DMS153 (cell line): ENCODE measurements around the gene PTCH1.

ENCODE experiments used
- DNase-seq: peaks from one replicate; lab custom pipeline; 2025; lab: John Stamatoyannopoulos, UW

The PTCH1 gene

DNA sequence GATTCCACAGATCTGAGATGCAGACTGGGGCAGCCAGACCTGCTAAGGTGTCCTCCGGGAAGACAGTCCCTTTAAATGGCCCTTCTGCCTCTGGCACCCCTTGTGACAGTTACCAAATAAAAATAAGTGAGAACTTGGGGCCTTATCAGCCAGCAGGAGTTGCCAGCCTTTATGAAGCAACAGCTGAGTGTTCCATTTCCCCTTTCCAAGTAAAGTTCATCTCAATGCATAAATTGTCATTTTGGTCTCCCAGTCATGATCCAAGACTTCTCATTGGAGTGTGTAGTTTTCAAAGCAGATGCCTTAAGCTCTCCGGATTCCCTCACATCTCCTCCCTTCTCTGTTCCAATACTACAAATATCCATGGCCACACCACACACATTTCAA is 4.1 kb downstream of the PTCH1 start:
- no peak for DNase-seq

DNA sequence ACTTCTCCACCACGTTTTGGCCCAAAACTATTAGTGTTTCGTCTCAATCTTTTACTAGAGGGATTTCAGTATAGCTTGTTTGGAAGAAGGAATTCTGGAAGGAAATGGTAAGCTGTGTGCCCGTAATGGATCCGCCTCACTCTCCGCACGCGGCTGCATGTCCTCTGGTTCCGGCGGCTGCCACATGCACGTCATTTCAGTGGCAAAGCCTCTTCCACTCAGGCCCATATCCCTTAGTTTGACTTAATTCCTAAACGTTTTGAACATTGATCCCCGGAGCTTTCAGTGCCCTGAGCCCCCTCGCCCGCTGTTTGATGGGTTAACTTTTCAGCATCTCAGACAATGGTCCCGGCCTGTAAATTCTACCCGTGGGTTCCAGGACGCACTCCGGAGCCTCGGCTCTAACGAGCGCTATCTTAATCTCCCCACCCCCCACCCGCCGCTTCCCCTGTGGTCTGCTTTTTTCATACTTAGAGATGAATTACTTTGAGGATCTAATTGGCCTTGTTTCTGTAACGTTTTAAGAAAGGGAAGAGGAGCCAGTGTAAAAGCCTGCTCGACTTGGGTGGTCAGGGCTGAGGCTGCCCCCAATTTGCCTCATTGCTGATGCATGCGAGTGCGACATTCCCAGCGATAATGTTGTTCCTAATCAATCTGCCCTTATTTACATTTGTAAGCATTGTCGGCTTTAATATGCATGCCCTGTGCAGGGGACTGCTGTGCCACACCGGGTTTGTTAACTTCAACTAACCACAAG is 4.6 kb downstream of the PTCH1 start:
- DNase-seq, result no peak

DNA sequence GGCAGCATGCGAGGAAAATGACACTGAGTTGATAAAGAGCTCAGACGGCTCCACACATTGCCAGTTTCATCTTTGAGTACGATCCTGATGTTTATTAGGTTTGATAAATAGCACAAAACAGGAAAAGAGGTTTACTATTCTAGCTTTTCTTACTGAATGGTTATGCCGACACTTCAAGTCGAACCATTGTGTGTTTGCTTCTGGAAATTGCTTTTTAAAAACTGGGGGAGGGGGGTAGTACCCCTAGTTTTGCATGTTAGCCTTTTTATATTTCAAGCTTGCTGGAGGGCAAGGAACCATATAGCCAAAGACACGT is 5.2 kb downstream of the PTCH1 start:
- DNase-seq, result no peak

DNA sequence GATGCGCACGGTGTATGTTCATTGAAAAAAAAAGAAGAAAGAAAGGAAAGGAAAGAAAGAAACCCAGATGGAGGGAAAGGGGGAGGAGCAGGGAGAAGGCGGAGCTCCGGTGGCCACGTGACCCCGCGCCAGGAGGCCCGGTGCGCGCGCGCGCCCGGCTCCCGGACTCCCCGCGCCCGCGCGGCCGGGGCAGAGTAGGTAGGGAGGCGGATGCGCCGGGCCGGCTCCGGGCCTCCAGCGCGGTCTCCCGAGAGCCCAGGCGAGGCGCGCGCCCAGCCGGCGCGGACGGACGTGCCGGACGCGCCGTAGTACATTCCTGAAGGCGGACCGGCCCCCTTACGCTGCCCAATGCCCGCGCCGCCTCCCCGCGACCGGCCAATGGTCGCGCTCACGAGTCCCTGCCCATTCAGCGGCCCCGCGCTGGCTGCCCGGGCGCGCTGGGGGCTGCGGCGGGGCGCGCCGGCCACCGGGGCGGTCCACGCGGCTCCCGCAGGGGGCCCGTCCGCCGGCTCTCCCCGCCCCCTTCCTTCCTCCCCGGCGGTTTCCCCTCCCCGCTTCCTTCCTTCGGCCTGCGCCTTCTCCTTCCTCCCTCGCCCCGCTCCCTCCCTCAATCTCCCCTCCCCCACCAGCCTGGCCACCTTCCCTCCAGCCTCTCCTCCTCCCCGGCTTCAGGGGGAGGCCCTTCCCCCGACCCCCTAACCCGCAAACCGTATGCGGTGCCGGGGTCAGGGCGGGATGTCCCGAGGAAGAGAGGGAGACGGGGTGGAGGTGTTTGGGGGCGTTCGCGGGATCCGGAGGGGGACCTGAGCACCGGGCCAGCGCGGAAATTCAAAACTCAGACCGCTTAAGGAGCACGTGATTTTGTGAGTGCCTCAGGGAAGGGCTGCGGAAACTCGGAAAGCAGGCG is 5.8 kb downstream of the PTCH1 start:
- peak; percentile 92 for DNase-seq

DNA sequence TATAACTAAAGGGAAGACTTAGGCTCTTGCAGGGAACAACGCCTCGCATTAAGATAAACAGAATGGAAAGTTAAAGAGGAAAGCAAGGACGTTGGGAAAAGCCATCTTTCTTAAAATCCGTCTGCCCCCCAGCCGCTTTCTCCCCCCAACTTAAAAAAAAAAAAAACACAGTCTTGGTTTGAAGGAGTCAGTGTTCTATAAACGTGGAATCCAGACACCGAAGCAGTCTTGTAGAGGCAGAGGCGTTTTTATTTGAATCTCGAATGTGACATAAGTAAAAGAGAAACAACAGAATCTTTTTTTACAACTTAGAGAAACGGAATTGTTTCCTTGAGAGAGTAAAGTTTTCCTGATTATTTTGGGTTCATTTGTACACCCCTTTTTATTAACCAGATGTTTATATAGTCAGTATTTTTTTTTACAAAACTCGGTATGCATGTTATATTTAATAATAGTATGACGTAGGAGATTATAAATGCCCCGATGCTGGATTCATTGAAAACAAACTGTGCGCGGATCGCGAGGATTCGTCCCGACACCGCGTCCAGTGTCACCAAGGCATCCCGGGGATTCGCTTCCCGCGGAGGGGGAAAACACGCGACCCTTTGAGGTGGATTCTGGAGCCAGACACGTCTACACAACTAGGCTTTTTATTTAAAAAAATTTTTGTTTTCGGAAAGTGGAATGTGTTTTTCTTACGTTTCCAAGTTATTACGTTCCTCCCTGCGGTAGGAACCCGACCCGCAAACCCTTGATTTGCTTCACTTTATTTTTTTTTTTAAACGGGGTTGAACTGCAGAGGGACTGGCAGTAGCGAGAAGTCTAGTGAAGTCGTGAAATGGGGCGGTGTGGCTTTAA is 6.7 kb downstream of the PTCH1 start:
- no peak for DNase-seq

DNA sequence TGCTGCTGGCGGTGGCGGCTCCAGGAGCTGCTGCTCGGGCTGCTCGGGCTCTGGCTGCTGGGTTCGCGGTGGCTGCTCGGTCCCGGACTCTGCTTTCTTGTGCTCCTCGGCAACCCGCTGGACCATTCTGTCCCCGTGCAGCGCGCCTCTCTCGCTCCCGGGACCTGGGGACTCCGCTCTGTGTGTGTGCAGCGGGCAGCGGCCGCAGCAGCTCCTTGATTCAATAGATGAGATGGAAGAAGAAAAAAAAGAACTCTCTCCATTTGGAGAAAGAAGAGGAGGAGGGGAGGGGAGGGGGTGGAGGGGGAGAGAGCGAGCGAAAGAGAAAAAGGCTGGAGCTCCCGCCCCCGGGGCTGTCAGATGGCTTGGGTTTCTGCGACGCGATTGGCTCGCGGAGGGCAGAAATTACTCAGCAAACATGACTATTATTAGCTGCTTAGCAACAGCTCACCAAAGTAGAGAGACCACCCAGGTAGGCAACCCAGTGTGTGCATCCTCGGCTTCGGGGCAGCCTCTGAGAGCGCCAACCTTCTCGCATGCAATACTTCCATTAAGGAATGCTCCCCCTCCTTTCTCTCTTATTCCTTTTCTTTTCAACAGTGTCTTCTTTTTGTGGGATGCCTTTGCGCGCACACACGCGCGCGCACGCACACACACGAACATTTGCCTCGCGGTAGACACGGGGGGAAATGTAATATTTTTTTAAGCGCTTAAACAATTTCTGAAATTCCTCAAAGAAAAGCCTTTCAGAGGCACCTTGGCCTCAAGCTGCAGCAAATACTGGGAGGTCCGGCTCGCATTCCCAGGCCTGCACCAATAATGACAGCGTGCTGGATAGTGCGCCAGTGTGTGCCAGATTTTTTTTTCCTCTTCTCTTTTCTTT is 7.6 kb downstream of the PTCH1 start:
- peak; percentile 76 for DNase-seq

DNA sequence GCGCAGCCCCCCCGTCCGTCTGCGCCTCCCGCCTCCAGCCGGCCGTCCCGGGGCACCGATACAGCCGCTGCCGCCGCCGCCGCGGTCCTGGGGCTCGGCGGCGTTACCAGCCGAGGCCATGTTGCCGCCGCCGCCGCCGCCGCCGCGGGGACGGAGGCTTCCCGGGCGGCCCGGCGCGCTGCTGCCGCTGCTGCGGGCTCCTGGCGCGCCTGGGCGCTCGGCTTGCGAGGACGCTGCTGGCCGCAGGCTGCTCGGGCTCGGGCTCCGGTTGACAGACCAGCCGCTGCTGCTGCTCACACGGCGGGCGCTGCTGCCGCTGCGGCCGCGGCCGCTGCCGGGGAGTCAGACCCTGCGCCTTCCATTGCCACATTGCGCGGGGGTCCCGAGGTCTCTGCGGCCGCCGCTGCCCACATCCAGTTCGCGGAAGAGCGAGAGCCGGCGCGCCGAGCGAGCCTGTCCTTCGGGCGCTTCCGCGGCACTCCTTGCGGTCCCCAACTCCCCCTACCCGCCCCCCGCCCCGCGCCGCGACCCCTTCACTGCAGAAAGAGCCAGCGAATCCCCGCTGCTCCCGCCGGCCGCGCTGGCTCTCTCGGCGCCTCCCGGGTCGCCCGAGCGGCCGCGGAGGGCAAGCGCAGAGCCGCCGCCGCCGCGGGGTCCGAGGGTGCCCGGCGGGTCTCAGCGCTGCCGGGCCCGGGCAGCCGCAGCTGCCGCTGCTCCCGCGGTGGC is 8.4 kb downstream of the PTCH1 start:
- no peak for DNase-seq

DNA sequence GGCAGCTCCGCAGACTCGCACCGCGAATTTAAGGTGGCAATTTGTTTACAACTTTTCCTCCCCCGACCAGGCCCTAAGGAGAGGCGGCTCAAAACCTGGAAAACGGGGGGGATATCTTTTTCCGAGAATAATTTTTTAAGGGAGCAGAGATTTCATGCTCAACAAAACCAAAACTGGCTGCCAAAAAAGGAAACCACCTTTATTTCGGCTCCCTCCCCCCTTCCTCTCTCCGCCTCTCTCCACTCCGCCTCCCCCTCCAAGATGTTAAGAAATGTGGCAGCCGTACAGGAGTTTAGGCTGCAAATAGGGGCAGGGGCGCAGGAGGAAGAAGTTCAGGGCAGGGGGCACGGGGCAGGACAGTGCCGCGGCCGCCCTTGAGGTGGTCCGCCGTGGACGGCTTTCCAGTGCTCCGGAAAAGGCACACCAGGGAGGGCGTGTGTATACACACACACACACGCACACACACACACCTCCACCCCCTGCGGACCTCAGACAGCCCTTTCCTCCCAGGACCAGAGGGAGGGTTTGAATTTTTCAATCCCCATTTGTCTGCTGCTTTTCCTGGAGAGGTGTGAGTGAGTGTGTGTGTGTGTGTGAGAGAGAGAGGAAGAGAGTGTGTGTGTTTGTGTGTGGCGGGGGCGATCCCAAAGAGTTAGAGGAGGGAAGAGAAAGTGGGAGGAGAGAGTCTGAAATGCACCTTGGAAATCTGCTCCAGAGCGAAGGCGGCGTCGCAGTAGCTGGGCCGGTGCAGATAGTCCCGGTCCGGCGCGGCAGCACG is 9.1 kb downstream of the PTCH1 start:
- no peak for DNase-seq

DNA sequence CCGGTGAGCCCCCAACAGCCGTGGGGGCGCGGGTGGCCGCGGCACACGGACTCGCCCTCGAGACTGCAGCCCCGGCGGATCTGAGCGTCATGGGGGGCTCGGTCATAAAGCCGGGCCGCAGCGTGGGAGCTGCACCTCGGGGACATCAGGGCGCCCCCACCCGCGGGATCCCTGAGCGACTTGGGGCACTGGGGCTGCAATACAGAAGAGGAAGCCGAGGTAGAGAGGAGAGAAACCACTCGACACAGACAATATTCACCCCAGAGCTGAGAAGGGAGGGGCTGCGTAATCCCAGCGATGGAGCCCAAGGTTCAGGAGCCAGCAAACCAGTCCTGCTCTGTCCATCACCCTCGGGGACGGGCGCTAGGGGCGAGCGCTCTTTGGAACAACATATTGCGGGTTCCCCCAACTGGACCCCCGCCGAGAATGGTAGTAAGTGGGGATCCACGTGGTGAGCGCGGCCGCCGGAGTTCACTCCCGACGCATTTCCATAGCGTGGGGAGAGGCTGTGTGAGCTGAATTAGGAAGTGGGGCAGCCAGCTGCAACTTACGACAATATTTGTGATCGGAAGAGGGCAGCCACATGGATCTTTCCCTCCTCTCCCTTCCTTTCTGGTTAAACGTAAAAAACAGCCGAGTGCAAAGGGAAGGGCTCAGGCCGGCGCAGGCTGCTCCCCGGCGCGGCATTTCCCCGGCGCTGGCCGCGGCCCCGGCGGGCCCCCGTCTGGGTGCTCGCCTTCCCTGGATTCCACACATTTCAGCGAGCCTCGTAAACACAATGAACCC is 9.9 kb downstream of the PTCH1 start:
- DNase-seq, result no peak

DNA sequence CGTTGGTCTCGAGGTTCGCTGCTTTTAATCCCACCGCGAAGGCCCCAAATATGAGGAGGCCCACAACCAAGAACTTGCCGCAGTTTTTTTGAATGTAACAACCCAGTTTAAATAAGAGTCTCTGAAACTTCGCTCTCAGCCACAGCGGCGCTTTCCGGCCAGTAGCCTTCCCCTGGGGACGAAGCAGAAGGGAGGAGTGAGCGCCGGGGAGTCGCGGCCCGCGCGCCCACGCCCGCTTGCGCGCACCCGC is 10.4 kb downstream of the PTCH1 start:
- DNase-seq, result no peak

DNA sequence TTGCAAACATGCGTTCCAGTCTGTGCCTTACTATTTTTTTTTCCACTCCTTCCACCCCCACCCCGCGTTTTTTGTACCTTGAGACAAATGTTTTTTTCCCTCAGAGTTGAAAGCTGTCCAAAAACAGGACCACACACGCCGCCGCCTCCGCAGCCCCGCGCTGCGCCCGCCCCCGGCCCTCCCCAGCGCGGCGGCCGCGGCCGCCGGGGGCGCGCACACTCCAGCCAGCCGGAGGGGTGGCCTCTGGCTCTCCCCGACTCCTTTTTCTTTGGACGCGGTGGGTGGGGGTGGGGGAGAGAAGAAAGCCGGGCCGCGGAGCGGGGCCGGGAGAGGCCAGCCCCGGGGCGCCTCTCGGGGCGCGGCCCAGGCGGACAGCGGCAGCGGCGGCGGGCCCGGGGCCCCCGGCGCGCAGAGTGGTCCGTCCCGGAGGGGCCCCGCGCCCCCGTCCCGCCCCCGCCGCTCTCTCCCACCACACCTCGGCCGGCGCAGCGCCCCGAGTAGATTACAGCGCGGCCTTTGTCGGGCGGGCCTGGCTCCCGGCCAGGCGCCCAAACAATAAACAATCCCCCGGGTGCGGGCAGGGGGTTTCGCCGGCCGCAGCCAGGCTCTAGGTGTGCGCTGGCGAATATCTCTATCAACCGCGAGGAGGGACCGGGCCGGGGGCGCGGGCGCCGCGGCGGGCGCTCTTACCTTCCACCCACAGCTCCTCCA is 10.9 kb downstream of the PTCH1 start:
- DNase-seq, result no peak

DNA sequence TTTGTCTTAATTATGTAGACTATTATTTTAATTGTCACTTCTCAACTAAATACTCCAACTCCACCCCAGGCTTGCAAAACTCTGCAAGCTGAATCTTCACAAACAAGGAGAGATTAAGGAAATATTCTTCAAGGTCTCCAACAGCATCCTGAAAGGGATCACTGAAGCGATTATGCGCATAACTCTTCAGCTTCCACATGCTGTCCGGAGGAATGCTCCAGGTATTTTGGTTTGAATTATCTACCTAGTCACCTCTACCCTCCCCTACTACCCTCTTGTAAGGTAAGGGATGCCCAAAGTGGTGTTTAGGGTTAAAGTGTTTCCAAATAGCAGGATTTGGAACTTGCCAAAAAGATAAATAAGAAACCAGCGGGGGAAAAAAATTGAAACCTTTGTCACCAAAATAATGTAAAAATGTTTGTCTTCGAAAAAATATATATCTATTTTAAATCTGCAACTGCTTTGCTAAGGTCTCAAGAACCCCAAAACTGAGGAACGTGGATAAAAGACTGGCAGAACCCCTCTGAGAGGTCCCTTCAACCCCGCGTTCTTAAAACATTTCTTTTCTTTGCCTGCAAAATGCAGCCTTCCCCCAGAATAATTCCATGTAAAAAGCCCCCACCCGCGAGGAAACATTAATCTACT is 11.6 kb downstream of the PTCH1 start:
- no peak for DNase-seq

DNA sequence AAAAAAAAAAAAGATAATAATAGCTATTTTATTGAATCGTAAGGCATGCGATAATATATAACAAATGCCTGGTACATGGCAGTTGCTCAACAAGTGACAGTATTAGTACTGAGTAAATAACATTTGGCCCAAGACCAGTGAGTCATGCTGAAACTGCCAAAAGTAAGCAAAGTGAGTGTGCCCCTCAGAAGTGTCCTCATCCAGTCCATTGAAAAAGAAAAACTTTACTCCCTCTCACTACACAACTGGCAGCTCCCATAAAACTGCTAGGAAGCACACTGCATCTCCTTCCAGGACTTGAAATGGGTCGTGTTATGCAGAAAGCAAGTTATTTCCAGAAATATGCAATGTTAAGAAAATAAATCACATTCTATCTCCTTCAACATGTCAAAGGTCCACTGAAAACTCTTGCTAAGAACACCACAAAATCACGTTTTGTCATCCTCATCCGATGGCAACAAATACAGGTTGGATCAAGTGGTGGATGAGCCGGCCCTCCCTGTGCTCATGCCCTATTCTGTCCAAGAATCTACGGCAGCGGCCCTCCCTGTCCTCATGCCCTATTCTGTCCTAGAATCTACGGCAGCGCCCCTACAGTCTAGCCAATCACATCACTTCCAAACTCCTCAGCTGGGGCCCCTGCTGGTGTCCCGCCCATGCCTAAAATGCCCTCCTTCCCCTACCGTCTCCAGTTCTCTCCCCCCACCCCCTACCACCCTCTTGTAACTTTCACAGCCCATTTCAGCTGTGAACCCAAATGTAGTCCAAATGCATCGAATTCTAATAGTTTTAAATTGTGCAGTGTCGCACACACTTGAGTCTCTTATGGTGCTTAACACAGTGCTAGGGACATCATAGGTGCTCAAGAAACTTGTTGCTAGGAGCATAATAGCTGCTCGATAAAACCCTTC is 12.5 kb downstream of the PTCH1 start:
- no peak for DNase-seq

DNA sequence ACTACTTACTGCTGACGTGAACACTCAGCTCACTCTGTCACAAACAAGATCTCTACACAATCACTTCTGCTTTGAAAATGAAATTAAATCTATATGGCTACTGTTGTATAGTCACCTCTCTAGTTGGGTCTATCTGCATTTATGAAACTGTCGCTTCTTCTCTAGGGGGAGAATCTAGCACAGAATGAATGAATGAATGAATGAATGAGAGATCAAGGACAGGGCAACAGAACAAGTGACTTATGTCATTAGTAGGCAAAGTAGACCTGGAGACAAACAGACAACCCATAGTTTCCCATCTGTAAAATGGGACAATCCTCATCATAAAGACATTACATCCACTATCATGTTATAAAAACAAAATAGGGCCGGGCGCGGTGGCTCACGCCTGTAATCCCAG is 13.4 kb downstream of the PTCH1 start:
- DNase-seq, result no peak

DNA sequence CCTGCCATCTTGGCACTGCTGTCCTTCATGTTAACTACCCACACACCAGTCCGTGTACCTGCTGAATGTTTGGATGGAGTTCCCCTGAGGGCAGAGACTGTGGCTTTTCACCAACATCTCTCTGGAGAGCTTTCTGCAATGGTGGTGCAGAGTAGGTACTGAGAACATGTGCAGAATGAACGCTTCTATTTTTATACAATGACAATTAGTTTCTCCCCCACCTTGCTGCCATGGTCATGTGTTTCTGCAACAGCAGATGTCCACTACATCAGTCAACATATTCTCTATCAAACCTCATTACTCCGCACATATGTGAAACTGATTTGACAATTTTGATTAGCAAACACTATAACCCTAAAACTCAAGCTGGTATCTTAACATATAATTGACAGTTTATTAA is 14.5 kb downstream of the PTCH1 start:
- DNase-seq, result no peak

DNA sequence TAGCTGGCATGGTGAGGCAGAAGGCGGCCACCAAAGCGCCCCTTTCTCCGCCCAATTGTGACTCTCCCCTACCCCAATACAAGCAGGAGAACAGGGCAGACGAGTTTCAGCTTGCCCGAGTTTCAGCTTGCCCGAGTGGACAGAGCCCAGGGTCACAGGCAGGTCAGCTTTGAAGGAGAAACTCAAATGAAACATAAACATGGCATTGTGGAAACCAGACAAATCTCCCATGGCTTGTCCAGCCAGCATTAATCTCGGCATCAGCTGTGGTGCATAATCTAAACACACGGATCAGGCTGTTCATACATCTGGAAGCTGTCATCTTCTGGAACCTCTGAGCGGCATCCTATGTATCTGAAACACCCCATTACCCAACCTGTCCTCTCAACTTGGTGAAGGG is 16.9 kb downstream of the PTCH1 start:
- DNase-seq, result no peak

DNA sequence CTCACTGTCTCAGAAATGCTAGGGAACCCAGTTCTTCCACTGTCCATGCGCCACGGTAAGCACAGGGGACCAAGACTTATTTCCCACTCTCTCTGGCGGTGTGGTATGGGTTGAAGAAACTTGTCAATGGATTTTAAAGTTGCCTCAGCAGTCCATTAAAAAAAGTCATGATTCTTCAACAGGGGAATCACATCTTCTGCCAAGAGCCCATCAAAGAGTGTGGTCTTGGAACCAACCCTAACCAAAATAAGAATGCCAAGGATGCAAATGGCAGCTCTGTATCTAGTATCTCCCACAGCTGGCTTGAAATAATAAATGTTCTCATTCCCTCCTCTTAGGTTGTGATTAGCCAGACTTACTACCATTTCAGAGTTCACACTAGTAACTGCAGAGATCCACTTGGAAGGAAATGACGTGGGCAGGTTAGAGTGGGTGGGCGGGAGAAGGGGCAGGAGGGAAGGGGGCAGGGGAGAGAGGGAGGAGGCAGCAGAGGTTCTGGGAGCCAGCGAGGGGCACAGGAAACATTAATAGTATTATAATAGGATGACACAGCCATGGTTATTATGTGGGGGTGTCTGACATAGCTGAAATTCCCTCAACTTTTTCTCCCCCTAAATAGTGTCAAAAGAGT is 17.6 kb downstream of the PTCH1 start:
- no peak for DNase-seq
